HCT116 (cell line): Measurements from ENCODE around the gene SLC22A2. TPM values are rescaled to one million over a fixed set of nuclear protein-coding genes. Genes with fewer than 3 reads are reported as not detected.

Experiments used
- ATAC-seq: fragments of 200-7000 bp; cut with Tn5 transposase; 2 replicates; pipeline ENCODE4 v1.9.1; 2020; ENCODE audit warnings: mild to moderate bottlenecking, moderate library complexity
- BruUV-seq: library from RNA; stranded (reverse); fragments of 400-500 nt; replicated peaks from 2 replicates; lab custom pipeline; 2021; lab: Mats Ljungman, UMichigan
- CTCF ChIA-PET: fragments of 300-600 bp; sonication (Branson Sonifier 250); formaldehyde crosslinking; loops from one replicate; lab custom pipeline; 2021; ENCODE audit warnings: antibody characterized with exemption; lab: Charles Lee
- POLR2A ChIA-PET: fragments of 300-600, 350-600 bp; sonication (Branson Sonifier 250); formaldehyde crosslinking; loops from one replicate; lab custom pipeline; 2021; ENCODE audit warnings: antibody characterized with exemption; lab: Charles Lee
- RAD21 ChIA-PET, 2 experiments: fragments of 300-600 bp; sonication (Branson Sonifier 250); formaldehyde crosslinking; loops; one replicate each; lab custom pipeline; 2023; ENCODE audit warnings: low total read pairs in 2 of 2; ENCODE audit not compliant: uncharacterized antibody in 2 of 2, unreplicated experiment in 2 of 2, low non-redundant PET in 1 of 2; lab: Charles Lee
- DNase-seq: peaks from one replicate; pipeline ENCODE4 v3.0.0-alpha.2; 2010; ENCODE audit warnings: low read depth, low spot score
- H2AFZ ChIP-seq: fragments of 200-600 bp; shearing (Covaris generic), sonication (generic); 2 replicates; pipeline ENCODE4 v1.6.1; 2017; ENCODE audit warnings: low read depth, mixed run types, mixed read lengths, antibody characterized with exemption, low read length; ENCODE audit not compliant: poor library complexity, severe bottlenecking
- H3K27ac ChIP-seq: 2 replicates; pipeline ENCODE4 v1.5.1; 2012; ENCODE audit warnings: low read depth, low read length
- H3K27me3 ChIP-seq: fragments of 200-600 bp; sonication (generic); 2 replicates; pipeline ENCODE4 v1.6.1; 2016; ENCODE audit warnings: mixed run types, low read length, mixed read lengths; ENCODE audit not compliant: insufficient read depth
- H3K36me3 ChIP-seq, 2 experiments: fragments of 200-500 bp in 1 of 2; fragments of 200-600 bp in 1 of 2; sonication (Bioruptor generic) in 1 of 2; sonication (generic) in 1 of 2; 2 replicates each; pipeline versions ENCODE4 v1.5.1 to v1.6.1; 2014 to 2016; ENCODE audit warnings: low read length in 2 of 2, inconsistent platforms in 1 of 2, mixed read lengths in 1 of 2, mixed run types in 1 of 2; ENCODE audit not compliant: insufficient read depth in 2 of 2, control insufficient read depth in 1 of 2
- H3K4me1 ChIP-seq, 2 experiments: fragments of 200-600 bp in 1 of 2; sonication (generic) in 1 of 2; 2 replicates each; pipeline versions ENCODE4 v1.5.1 to v1.6.1; 2012 to 2017; ENCODE audit warnings: low read length in 2 of 2, inconsistent platforms in 1 of 2, mild to moderate bottlenecking in 1 of 2, mixed read lengths in 1 of 2, mixed run types in 1 of 2, moderate library complexity in 1 of 2; ENCODE audit not compliant: insufficient read depth in 2 of 2, control insufficient read depth in 1 of 2
- H3K4me2 ChIP-seq: fragments of 200-600 bp; sonication (generic); 2 replicates; pipeline ENCODE4 v1.6.1; 2017; ENCODE audit warnings: mixed run types, low read length, mixed read lengths
- H3K4me3 ChIP-seq, 2 experiments: fragments of 200-600 bp in 1 of 2; sonication (generic) in 1 of 2; replicated peaks in 1 of 2; 2 replicates each; pipeline ENCODE4 v1.5.1; 2011 to 2016; ENCODE audit warnings: low read length in 2 of 2, control low read depth in 1 of 2, low read depth in 1 of 2, mild to moderate bottlenecking in 1 of 2, mixed read lengths in 1 of 2, mixed run types in 1 of 2
- H3K79me2 ChIP-seq: fragments of 200-600 bp; sonication (generic); 2 replicates; pipeline ENCODE4 v1.6.1; 2017; ENCODE audit warnings: mild to moderate bottlenecking, mixed run types, low read length, moderate library complexity, mixed read lengths; ENCODE audit not compliant: insufficient read depth
- H3K9ac ChIP-seq: fragments of 200-600 bp; sonication (generic); 2 replicates; pipeline ENCODE4 v1.6.1; 2016; ENCODE audit warnings: low read length, mixed read lengths
- H3K9me2 ChIP-seq: fragments of 200-600 bp; sonication (generic), shearing (Covaris generic); 2 replicates; pipeline ENCODE4 v1.6.1; 2017; ENCODE audit warnings: mixed run types, mild to moderate bottlenecking, moderate library complexity; ENCODE audit not compliant: insufficient read depth
- H3K9me3 ChIP-seq, 2 experiments: fragments of 200-500 bp in 1 of 2; fragments of 200-600 bp in 1 of 2; sonication (Bioruptor generic) in 1 of 2; sonication (generic) in 1 of 2; 2 replicates each; pipeline ENCODE4 v1.6.1; 2014 to 2017; ENCODE audit warnings: low read length in 2 of 2, mixed read lengths in 2 of 2, inconsistent platforms in 1 of 2, low read depth in 1 of 2, mild to moderate bottlenecking in 1 of 2, mixed run types in 1 of 2, moderate library complexity in 1 of 2; ENCODE audit not compliant: control insufficient read depth in 1 of 2, insufficient read depth in 1 of 2
- H4K20me1 ChIP-seq: fragments of 200-600 bp; sonication (generic), shearing (Covaris generic); 2 replicates; pipeline ENCODE4 v1.6.1; 2017; ENCODE audit warnings: mixed run types, mild to moderate bottlenecking, moderate library complexity; ENCODE audit not compliant: insufficient read depth
- ATF3 ChIP-seq: IDR thresholded peaks from 2 replicates; pipeline ENCODE4 v1.6.1; 2012
- CBX3 ChIP-seq: IDR thresholded peaks from 2 replicates; pipeline ENCODE4 v1.6.1; 2012; ENCODE audit warnings: low read depth
- CEBPB ChIP-seq: IDR thresholded peaks from 2 replicates; pipeline ENCODE4 v1.6.1; 2012; ENCODE audit warnings: low read depth
- ELF1 ChIP-seq: IDR thresholded peaks from 2 replicates; pipeline ENCODE4 v1.6.1; 2012; ENCODE audit warnings: low read depth, borderline replicate concordance
- EZH2 ChIP-seq: fragments of 200-600 bp; sonication (generic); IDR thresholded peaks from 2 replicates; pipeline ENCODE4 v1.6.1; 2017; ENCODE audit warnings: antibody characterized with exemption, mixed run types
- EZH2phosphoT487 ChIP-seq: fragments of 200-600 bp; IDR thresholded peaks from 2 replicates; pipeline ENCODE4 v1.6.1; 2018; ENCODE audit warnings: antibody characterized with exemption, borderline replicate concordance
- FOSL1 ChIP-seq: IDR thresholded peaks from 2 replicates; pipeline ENCODE4 v1.6.1; 2012; ENCODE audit warnings: low read depth
- MAX ChIP-seq: IDR thresholded peaks from 2 replicates; pipeline ENCODE4 v1.6.1; 2012
- POLR2A ChIP-seq: IDR thresholded peaks from 2 replicates; pipeline ENCODE4 v1.7.0; 2011; ENCODE audit warnings: borderline replicate concordance; ENCODE audit not compliant: insufficient read depth, insufficient read length; ENCODE audit errors: extremely low read depth
- POLR2AphosphoS5 ChIP-seq: IDR thresholded peaks from 2 replicates; pipeline ENCODE4 v1.6.1; 2011; ENCODE audit warnings: mild to moderate bottlenecking, low read depth, low read length, moderate library complexity
- REST ChIP-seq: IDR thresholded peaks from 2 replicates; pipeline ENCODE4 v1.6.1; 2012; ENCODE audit warnings: low read depth
- SIN3A ChIP-seq: IDR thresholded peaks from 2 replicates; pipeline ENCODE4 v1.6.1; 2012; ENCODE audit warnings: low read depth
- SP1 ChIP-seq: IDR thresholded peaks from 2 replicates; pipeline ENCODE4 v1.6.1; 2012; ENCODE audit warnings: low read depth
- TCF7L2 ChIP-seq: IDR thresholded peaks from 2 replicates; pipeline ENCODE4 v1.7.0; 2011; ENCODE audit warnings: borderline replicate concordance, inconsistent platforms; ENCODE audit not compliant: insufficient read depth, insufficient read length; ENCODE audit errors: extremely low read depth
- YY1 ChIP-seq: IDR thresholded peaks from 2 replicates; pipeline ENCODE4 v1.6.1; 2011; ENCODE audit warnings: low read length, low read depth, moderate library complexity, mild to moderate bottlenecking; ENCODE audit not compliant: insufficient replicate concordance; ENCODE audit errors: extremely low read depth
- ZFX ChIP-seq: fragments of 450-650 bp; IDR thresholded peaks from 2 replicates; pipeline ENCODE4 v1.6.1; 2017
- intact Hi-C: fragments of 100-400 bp; cut with micrococcal nuclease; formaldehyde crosslinking; loops from 2 replicates; pipeline ENCODE4 v1.10.0; 2022
- total RNA-seq: library from RNA; stranded (reverse); gene quantifications from one replicate; pipeline ENCODE4 v1.2.1, GENCODE V29; 2021; ENCODE audit not compliant: unreplicated experiment
- TF ChIP-seq, protein P1 (sequence below), 3 experiments: fragments of 200-600 bp in 1 of 3; sonication (generic) in 1 of 3; IDR thresholded peaks in 2 of 3; conservative IDR thresholded peaks in 1 of 3; 2 replicates each; pipeline ENCODE4 v1.5.1; 2012 to 2017; ENCODE audit warnings: low read depth in 2 of 3, low read length in 2 of 3, antibody characterized with exemption in 1 of 3, borderline replicate concordance in 1 of 3, control low read depth in 1 of 3, mild to moderate bottlenecking in 1 of 3, mixed read lengths in 1 of 3, mixed run types in 1 of 3, moderate library complexity in 1 of 3; ENCODE audit not compliant: insufficient read depth in 1 of 3

Gene SLC22A2
- total RNA-seq, 1 experiment from 2014 or later = not detected

GRCh38 chr6:160188773-160189172 is 69.8 kb downstream of the SLC22A2 start:
- no peak for TF ChIP-seq CEBPB
- TF ChIP-seq REST = no peak
- TF ChIP-seq ATF3 = no peak
- TF ChIP-seq EZH2 = no peak
- no peak for TF ChIP-seq ZFX
- H3K9me2 ChIP-seq = no peaks in the 10 kb centered on the region
- H3K79me2 ChIP-seq = no peaks in the 10 kb centered on the region
- H3K9ac ChIP-seq = no peak overlapping the region
- peaks cover 0 to 4% of the 10 kb centered on the region in 2 experiments; a peak in 1 of 4 replicates for H3K9me3 ChIP-seq
- H4K20me1 ChIP-seq = no peaks in the 10 kb centered on the region
- intact Hi-C loops = no loop called here
- no peak for DNase-seq
- BruUV-seq = no TSS peak
- H3K27ac ChIP-seq = no peak overlapping the region
- no peaks in the 10 kb centered on the region for H3K36me3 ChIP-seq
- H3K4me1 ChIP-seq = no peaks in the 10 kb centered on the region
- CTCF ChIA-PET = no interaction called here
- RAD21 ChIA-PET = no interaction called here
- H3K4me2 ChIP-seq = no peak overlapping the region
- POLR2A ChIA-PET = no interaction called here
- no peak overlapping the region for H2AFZ ChIP-seq
- H3K4me3 ChIP-seq = no peak overlapping the region
- no peaks in the 10 kb centered on the region for H3K27me3 ChIP-seq
- ATAC-seq = no peak

DNA sequence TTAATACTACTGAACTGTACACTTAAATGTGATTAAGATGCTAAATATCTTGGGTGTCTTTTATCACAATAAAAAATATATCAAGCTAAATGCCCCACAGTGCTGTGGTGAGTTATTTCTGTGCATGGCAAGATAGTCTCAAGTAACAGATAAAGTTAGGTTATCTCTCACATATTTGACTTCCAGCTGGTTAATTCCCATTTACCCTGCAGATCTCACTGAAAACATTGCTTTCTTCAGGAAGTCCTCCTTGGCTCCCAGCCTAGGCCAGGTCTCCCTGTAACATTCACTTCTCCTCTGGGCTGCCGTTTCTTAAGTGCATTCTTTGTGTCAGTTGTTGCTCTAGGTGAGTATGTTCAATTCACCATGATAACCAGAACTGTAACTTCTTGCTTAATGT is 77.9 kb downstream of the SLC22A2 start:
- no peaks in the 10 kb centered on the region for H4K20me1 ChIP-seq
- no peaks in the 10 kb centered on the region for H3K79me2 ChIP-seq
- no peak overlapping the region for H3K4me2 ChIP-seq
- TF ChIP-seq SP1 = no peak
- no peak for TF ChIP-seq EZH2phosphoT487
- no peak for TF ChIP-seq TCF7L2
- TF ChIP-seq CBX3 = no peak
- no peak for TF ChIP-seq EZH2
- TF ChIP-seq POLR2A = no peak
- TF ChIP-seq FOSL1 = no peak
- no peak for TF ChIP-seq YY1
- TF ChIP-seq MAX = no peak
- no peak for TF ChIP-seq SIN3A
- TF ChIP-seq POLR2AphosphoS5 = no peak
- no peak for TF ChIP-seq ELF1
- TF ChIP-seq, protein P1, sequence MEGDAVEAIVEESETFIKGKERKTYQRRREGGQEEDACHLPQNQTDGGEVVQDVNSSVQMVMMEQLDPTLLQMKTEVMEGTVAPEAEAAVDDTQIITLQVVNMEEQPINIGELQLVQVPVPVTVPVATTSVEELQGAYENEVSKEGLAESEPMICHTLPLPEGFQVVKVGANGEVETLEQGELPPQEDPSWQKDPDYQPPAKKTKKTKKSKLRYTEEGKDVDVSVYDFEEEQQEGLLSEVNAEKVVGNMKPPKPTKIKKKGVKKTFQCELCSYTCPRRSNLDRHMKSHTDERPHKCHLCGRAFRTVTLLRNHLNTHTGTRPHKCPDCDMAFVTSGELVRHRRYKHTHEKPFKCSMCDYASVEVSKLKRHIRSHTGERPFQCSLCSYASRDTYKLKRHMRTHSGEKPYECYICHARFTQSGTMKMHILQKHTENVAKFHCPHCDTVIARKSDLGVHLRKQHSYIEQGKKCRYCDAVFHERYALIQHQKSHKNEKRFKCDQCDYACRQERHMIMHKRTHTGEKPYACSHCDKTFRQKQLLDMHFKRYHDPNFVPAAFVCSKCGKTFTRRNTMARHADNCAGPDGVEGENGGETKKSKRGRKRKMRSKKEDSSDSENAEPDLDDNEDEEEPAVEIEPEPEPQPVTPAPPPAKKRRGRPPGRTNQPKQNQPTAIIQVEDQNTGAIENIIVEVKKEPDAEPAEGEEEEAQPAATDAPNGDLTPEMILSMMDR (IDR thresholded peaks at IDR 0.05 in 2 of 3, conservative IDR thresholded peaks at IDR 0.05 in 1 of 3; ENCODE audit: borderline replicate concordance in 1 of 3, insufficient read depth in 1 of 3, low read depth in 2 of 3, low read length in 2 of 3) = no peak
- no peaks in the 10 kb centered on the region for H3K36me3 ChIP-seq
- H3K27me3 ChIP-seq = no peaks in the 10 kb centered on the region
- ChIA-PET CTCF (no interaction called here), POLR2A (no interaction called here), RAD21 (no interaction called here)
- no peak overlapping the region for H3K27ac ChIP-seq
- H3K4me1 ChIP-seq = no peaks in the 10 kb centered on the region; a peak in 1 of 4 replicates
- DNase-seq (no peak), ATAC-seq (no peak)
- H3K9me2 ChIP-seq = no peaks in the 10 kb centered on the region
- BruUV-seq = no TSS peak
- no peak overlapping the region for H3K4me3 ChIP-seq
- H2AFZ ChIP-seq = no peak overlapping the region
- intact Hi-C loops = no loop called here
- no peak overlapping the region for H3K9ac ChIP-seq
- no peaks in the 10 kb centered on the region for H3K9me3 ChIP-seq
